Measurements from ENCODE around the gene OR2T2.
"Not testable (repeated sequence)": the region's sequence is repeated elsewhere in the genome, so short reads cannot be mapped to it uniquely, and the experiment has no call there.

The OR2T2 gene, protein sequence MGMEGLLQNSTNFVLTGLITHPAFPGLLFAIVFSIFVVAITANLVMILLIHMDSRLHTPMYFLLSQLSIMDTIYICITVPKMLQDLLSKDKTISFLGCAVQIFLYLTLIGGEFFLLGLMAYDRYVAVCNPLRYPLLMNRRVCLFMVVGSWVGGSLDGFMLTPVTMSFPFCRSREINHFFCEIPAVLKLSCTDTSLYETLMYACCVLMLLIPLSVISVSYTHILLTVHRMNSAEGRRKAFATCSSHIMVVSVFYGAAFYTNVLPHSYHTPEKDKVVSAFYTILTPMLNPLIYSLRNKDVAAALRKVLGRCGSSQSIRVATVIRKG

DNA sequence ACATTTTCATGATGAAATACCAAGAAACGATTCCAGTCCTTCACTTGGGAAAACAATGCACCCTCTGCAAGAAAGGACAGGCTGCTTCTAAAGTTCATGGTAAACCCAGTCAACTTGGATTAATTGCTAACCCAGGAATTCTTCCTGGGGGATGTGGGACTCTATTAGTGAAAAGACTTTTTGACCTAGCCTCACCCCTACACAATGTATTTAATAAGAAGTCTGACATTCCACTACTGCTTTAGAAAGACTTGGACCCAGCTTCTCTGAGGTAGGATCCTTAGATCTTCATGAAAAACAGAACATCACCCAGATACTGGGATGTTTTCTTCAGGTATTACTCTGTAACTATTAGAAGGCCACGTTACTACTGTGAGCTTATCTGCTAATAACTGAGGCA, at the start of gene OR2T2:
OR2T2 (plus strand) TSS at position 239 of the 400 bp plus-strand sequence. CDS start 7,161 bp downstream, outside the sequence.
- in situ Hi-C loops (cut with MboI; ENCODE audit: low sequenced_read_pairs) = not testable (repeated sequence)

DNA sequence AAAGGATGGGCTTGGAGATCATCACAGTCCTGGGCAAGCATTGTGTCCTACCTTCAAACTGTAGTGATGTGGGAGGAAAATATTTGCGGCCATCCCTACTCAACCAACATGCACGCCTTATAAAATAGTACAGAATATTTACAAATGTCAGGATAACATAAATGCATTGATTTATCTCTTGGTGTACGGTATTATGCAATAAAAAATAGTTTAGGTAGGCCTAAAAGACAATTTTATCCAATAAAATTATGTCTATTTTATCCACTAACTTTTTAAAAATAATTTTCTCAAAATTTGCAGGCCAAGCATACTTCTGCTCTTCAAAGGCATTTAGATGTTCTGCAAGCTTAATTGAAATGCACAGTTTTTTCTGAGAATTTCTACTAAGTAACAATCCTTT, 42.7 kb upstream of the OR2T2 start, which contains the start of gene OR2T1:
OR2T1 (plus strand) TSS at position 301 of the 400 bp plus-strand sequence. CDS start 3,100 bp downstream, outside the sequence.
- in situ Hi-C loops (cut with MboI; ENCODE audit: low sequenced_read_pairs) = no loop called here

DNA sequence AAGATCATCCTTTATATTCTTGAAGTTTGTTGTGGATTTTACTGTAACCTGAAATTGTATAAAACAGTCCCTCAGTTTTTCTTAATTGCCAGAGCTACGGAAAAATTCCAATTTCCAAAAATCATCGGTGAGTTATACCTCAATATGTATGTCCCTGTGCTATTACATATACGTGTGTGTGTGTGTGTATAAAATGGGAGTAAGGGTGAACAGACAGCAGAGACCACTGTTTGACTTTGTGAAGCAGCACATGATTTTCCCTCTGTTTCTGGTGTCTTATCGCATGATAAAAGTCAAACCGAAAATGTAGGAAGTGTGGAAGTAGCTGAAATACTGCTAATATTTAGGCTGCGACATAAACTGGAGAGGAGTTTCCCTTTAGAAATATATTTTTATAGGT, 41.4 kb upstream of the OR2T2 start:
- in situ Hi-C loops (cut with MboI; ENCODE audit: low sequenced_read_pairs) = no loop called here

DNA sequence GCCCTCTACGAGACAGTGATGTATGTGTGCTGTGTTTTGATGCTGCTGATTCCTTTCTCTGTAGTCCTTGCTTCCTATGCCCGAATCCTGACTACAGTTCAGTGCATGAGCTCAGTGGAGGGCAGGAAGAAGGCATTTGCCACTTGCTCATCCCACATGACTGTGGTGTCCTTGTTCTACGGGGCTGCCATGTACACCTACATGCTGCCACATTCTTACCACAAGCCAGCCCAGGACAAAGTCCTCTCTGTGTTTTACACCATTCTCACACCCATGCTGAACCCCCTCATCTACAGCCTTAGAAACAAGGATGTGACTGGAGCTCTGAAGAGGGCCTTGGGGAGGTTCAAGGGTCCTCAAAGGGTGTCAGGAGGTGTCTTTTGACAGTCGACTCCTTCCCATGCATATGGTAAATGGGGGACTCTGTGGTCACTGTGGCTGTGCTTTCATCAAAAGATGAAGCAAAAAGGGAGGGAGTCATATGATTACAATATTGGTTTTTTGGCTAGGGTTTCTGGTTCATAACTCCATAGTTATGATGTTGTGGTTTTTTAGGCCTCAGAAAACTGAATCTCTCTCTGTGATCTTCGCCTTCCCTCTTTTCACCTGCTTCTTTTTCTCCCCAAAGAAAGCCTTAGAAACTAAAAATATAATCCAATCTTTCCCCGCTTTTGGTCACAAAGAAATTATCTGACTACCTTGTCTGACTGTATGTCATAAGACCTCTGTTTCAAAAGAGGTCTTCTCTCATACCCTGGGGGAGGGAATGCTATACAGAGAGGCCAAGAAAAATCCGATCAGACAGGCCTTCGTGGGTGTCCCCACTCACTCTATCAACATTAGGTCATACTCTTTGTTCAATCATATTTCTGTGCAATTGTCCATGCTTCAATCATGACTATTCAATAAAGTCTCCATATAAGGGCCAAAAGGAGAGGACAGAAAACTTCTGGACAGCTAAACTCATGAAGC, 38.4 kb upstream of the OR2T2 start:
- in situ Hi-C loops (cut with MboI; ENCODE audit: low sequenced_read_pairs) = no loop called here

DNA sequence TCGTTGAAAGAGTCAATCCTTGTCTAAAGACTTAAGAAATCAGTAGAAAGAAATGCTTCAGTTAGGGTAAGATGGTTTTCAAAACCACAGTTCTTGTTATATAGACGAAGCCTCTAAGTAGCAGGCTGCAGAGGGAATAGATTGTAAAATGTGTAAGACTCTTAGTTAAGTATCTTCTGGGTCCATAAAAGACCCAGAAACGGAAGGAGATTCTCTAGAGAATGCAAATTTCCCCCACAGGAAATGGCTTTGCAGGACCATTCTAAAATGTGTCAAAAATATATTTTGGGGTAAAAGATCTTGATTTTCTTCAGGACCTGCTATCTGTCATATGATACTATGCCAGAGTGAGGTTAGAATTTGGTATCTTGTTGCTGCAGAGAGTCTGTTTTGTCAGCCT, 29.2 kb upstream of the OR2T2 start:
- in situ Hi-C loops (cut with MboI; ENCODE audit: low sequenced_read_pairs) = no loop called here

DNA sequence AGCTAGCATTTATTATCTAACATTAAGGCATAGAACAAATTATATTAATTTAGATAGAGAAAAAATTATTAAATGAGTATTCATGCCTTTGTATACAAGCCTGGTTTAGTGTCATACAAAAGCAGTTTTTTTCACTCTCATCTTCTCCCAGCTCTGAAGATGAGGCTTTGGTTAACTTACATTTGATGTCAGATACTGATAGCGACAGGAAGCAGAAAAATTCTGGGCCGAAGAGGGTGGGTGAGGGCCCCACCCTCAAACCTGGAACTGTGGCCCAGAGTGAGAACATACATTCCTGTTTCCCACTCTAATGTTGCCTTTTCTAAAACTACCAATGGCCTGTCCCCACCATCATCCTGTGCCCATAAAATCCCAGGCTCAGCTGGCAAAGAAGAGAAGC, 27.6 kb upstream of the OR2T2 start:
- in situ Hi-C loops (cut with MboI; ENCODE audit: low sequenced_read_pairs) = no loop called here

DNA sequence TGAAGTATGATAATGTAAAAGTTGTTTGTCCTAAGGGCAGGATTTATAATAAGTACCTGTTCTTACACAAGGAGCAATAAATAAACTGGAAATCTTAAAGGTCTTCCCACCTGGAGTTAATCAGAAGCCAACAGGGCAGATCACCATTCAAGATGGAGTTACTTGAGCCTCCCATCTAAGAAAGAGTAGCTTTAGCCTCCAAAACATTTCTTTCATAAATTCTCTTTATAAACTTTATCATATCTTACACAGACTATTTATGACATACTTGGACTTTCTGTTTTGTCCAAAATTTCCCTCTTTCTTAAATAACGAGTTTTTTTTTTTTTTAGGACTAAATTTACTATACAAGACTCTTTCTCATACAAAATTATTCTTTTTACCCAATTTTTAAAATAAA, 24.1 kb upstream of the OR2T2 start:
- in situ Hi-C loops (cut with MboI; ENCODE audit: low sequenced_read_pairs) = no loop called here

DNA sequence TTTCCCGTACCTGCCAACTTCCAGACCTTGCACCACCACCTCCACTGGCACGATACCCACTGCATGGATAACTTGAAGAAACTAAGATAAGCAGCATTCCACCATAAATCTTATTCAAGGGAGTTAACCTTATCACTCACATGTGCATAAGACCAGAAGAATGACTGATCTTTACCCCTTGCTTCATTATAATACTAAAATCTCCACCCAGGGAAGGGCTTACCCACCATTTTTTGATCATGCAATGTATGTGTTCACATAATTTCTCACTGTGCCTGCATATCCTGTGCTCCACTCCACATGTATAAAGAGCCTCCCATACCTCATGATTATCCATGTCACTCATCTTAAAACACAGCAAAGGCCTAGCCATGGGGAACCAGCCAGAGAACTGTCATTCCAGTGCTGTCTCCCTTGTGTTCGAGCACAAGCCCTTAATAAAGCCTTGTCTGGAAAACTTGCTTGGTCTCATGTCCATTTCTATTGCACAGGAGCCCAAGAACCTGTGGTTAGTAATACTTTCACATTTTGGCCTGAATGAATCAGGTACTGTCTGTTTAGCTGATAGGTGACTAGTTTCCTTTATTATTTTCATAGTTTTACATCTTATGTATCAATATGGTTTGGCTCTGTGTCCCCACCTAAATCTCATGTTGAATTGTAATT, 17.8 kb upstream of the OR2T2 start:
- in situ Hi-C loops (cut with MboI; ENCODE audit: low sequenced_read_pairs) = not testable (repeated sequence)

DNA sequence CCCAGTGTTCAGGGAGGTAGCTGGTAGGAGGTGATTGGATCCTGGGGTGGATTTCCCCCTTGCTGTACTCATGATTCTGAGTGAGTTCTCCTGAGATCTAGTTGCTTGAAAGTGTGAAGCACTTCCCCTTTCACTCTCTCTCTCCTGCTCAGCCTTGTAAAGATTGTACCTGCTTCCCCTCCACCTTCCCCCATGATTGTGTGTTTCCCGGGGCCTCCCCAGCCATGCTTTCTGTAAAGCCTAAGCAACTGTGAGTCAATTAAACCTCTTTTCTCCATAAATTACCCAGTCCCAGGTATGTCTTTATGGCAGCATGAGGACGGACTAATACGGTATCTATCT, 17.3 kb upstream of the OR2T2 start:
- in situ Hi-C loops (cut with MboI; ENCODE audit: low sequenced_read_pairs) = not testable (repeated sequence)

DNA sequence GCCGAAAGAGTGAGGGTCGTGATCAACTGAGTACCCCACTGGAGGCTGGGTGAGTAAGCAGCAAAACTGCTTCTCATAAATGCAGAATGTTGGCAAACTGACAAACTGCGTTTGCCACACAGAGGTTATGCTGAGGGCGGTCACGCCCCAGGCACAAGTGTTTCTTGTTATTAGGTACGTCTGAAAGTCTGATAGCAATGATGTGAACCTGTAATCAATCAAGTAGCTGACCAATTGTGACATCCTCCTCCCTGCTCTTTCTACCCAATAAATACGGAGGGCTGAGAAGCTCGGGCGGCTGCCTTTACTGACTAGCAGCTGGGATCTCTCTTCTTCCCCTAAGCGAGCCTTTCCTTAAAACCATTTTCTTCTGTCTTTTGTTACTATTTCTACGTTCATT, 13.8 kb upstream of the OR2T2 start:
- in situ Hi-C loops (cut with MboI; ENCODE audit: low sequenced_read_pairs) = not testable (repeated sequence)

DNA sequence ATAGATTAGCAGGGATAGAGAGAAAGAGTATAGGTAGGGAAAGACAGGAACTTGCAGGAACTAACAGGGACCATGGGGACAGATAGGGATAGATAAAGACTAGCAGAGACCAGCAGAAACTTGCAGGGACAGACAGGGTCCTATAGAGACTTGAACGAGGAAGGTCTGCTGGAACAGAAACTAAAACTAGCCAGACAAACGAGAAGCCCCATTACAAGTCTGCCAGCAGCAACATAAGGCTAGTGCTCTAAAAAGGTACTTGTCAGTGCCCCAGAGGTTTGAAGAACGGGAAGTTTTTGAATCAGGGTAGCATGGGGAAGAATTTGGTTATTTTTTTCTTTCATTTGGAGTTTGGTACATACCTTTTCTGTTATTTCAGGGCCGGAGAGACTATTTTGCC, 13.2 kb upstream of the OR2T2 start:
- in situ Hi-C loops (cut with MboI; ENCODE audit: low sequenced_read_pairs) = not testable (repeated sequence)

DNA sequence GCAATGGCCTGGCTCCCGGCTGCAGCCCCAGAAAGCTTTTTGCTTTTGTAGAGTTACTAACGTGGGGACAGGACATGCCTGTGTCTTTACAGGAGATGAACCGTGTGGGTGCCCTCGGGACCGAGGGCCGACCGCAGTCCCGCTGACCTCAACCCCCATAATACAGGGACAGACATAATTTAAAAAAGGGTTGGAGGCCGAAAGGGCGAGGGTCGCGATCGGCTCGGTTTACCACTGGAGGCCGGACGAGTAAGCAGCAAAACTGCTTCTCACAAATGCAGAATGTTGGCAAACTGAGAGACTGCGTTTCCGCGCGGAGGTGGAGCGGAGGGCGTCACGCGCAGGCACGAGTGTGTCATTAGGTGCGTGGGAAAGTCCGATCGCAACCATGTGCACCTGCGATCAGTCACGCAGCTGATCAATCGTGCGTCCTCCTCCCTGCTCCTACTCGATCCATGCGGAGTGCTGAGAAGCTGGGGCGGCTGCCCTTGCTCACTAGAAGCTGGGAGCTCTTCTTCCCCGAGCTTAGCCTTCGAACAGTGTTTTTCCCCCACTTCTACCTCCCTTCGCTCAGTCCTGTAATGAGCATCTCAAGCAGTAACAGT, 11.5 kb upstream of the OR2T2 start:
- in situ Hi-C loops (cut with MboI; ENCODE audit: low sequenced_read_pairs) = not testable (repeated sequence)

DNA sequence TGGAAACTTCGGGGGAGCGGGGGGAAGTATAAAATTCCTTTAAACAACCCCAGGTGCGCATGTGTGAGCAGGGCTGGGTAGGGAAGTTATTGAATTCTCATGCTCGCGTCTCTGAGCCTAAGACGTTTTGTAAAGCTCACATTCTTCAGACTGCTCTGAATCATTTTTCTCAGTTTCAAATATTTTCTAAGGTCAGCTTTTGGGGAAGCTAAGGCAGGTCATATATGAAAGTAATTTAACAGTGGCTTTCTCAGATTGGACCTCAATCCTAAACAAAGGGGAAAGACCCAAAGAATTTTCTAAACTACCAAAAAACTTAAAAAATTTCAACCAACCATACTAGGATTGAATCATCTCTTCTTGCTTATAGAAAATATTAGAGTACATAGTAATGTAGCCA, 10.5 kb upstream of the OR2T2 start:
- in situ Hi-C loops (cut with MboI; ENCODE audit: low sequenced_read_pairs) = not testable (repeated sequence)

DNA sequence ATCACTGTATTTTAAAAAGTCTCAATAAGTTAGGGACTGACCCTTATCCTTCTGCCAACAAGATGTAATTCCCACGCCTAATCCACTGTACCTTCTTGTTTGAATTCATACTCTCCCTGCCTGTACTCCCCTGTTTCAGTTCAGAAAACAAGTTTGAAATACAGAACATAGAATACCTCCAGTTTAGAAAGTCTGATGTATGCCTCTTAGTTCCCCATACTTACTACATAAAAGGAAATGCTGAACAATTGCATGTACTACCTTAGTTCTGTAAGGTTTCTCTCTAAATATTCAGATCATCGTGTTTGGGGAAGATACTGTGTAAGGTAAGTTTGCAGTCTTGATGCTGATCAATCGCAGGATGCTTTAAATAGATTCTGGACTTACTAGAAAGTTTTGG, 9.1 kb upstream of the OR2T2 start:
- in situ Hi-C loops (cut with MboI; ENCODE audit: low sequenced_read_pairs) = not testable (repeated sequence)

DNA sequence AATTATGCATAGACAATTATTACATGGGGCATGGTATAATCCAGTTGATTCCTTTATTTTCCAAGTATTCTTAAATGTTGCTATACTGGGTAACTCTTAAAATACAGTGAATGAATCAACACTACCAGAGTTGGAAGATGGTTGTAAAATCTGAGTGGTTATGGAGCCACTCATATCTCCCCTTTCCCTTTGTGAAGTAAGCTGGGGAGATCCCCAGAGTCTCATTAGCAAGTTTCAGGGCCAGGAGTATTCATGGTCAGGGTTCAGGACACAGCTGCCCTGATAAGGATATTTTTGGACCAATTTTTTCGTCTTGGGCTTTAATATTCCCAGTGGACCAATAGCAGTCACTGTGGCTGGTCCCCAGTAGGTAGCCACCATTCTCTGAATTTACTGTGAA, 6.8 kb upstream of the OR2T2 start:
- in situ Hi-C loops (cut with MboI; ENCODE audit: low sequenced_read_pairs) = not testable (repeated sequence)

DNA sequence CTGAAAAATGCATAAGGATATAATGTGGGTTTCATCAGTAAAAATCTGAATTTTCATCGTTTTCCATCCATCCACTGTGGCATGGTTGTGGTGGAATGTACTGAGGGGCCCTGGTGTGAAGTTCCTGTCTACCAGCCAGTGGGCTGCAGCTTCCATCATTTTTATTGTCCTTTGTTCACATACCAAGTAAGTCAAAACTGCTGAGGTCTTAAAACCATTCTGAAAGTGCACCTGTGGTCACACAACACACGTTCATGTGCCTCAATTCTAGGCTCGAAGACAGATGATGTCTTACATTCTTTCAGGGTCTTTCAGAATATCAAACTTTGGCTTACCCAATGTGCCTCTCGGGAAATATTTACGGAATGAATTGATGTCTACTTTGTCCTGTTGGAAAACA, 6.2 kb upstream of the OR2T2 start:
- in situ Hi-C loops (cut with MboI; ENCODE audit: low sequenced_read_pairs) = not testable (repeated sequence)

DNA sequence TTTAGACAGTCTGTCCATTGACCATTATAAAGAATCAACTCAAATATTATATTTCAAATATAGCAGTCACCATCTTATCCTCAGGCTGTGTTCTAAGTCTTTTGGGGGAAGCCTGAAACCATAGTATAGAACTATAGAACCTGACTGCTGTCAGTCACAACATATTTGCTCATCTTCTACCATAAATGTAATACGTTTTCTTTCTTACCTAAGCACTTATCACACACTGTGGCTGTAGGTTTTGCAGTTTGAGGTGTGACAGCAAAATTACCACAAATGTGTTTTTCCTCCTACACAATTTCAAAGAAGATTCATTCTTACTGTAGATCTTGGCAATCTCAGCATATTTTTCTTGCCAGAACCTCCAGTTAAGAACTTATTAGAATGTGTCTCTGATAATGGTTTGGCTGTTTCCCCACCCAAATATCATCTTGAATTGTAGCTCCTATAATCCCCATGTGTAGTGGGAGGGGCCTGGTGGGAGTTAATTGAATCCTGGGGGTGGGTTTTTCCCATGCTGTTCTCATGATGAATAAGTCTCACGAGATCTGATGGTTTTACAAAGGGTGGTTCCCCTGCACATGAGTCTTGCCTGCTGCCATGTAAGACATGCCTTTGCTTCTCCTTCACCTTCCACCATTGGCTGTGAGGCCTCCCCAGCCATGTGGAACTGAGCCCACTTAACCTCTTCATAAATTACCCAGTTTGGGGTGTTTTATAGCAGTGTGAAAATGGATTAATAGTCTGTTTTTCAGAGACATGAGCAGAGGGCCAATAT, 2.7 kb upstream of the OR2T2 start:
- in situ Hi-C loops (cut with MboI; ENCODE audit: low sequenced_read_pairs) = not testable (repeated sequence)

DNA sequence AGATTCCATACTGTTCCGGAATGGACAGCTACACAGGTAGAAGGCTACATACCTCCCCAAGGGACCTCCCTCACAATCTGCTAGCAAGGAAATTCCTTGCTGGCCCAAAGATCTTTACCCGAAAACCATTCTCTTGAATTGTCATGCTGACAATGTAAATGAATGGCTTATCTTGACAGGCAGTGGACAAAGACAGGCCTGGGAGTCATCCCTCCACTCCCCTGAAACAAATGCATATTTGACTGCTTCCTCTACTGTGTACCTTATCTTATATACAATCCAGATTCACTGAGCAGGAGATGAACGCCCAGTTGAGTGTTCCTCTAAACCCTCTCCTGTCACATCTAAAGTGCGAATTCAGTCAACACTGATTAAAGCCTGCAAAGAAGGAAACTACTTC, 834 bp upstream of the OR2T2 start:
- in situ Hi-C loops (cut with MboI; ENCODE audit: low sequenced_read_pairs) = not testable (repeated sequence)

DNA sequence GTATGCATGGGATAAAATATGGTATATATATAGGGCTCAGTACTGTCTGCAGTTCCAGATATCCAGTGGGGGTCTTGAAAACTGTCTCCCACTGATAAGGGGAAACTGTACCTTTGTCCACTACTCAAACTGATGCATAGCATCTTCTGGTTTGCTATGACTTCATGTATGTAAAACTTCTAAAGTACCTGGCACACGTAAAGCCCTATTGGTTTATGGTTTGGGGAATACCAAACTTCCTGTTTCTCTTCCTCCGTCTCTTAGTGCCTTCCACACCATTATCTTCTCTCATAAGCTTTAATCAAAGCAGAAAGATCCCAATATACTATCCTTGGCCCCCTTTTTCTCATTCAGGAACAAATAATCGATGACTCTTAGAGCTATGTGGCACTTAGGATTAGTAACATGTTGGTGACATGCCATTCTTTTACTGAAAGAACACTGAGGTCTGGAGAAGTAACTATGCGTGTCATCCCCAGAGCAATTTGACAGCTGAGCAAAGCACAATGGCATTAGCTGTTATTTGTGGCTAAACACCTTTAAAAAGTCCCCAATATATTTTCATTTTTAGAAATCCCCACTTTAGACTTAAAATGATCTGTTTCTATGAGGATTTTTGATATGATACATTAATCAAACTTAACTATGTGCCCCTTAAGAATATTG, 3.1 kb downstream of the OR2T2 start:
- in situ Hi-C loops (cut with MboI; ENCODE audit: low sequenced_read_pairs) = not testable (repeated sequence)
